Stromal cell of bone marrow (primary cell): Measurements from ENCODE around the gene CCDC184.
"Not testable (repeated sequence)": the region's sequence is repeated elsewhere in the genome, so short reads cannot be mapped to it uniquely, and the experiment has no call there.

Experiments used
- DNase-seq: peaks from one replicate; pipeline ENCODE4 v3.0.0-alpha.2; 2012; ENCODE audit warnings: low read depth

The CCDC184 gene

DNA sequence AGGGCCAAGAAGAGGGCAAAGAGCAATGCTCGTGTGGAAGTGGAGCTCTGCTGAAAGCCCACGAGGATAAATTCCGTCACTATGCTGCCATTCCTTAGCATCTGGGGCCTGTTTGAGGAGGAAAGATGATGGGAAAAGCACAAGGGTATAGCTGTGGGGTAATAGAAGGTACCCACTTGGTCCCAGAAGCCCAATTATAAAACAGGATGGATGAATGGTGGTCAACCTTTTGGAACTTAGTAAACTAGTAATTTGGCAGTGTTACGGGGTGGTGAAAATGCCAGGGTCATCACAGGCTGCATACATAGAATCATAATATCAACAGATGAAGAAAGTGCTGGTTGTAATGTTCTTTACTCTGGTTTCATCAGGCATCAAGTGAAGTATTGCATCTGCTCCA is 19.7 kb downstream of the CCDC184 start, which contains the start of gene OR10AD1:
OR10AD1 (minus strand) TSS at position 101 of the 400 bp plus-strand sequence; CDS start at position 101, 0 bp downstream.
- DNase-seq: no peak

DNA sequence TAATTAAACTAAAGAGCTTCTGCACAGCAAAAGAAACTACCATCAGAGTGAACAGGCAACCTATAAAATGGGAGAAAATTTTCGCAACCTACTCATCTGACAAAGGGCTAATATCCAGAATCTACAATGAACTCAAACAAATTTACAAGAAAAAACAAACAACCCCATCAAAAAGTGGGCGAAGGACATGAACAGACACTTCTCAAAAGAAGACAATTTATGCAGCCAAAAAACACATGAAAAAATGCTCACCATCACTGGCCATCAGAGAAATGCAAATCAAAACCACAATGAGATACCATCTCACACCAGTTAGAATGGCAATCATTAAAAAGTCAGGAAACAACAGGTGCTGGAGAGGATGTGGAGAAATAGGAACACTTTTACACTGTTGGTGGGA is 26.1 kb downstream of the CCDC184 start:
- DNase-seq: not testable (repeated sequence)

DNA sequence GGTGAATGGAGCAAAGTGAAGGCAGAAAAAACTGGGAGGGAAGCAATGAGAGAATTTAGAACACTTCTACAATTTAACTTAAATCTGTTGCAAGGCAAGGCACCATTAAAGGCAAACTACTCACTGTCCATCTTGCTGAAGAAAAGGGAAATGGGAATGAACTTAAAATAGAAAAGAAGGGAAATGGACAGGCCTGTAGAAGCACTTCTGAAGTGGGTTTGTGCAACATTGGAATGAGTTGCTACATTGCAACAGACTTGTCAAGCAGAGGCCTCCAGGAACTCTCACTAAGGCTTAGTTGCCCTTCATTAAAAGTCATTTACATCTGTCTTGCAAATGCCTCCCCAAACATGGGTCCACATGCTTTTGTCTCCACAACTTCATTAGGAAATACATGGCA is 33.3 kb downstream of the CCDC184 start:
- no peak for DNase-seq

DNA sequence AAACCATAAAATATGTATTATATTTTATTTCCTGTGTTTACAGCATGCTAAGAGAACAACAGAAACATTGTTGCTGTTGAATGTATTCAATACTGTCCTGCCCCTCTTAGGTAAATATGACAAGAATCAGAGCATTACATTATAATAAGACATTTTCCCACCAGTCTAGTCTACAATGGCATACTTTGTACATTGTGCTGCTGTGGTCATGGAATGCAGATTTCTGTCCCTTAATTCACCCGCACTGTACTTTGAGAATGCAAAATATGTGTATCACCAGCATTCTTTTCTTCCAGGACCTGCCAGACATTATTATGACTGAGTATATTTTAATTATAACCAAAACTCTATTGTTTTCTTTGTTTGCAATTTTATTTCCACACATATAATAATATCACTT is 36.2 kb downstream of the CCDC184 start:
- DNase-seq: no peak

DNA sequence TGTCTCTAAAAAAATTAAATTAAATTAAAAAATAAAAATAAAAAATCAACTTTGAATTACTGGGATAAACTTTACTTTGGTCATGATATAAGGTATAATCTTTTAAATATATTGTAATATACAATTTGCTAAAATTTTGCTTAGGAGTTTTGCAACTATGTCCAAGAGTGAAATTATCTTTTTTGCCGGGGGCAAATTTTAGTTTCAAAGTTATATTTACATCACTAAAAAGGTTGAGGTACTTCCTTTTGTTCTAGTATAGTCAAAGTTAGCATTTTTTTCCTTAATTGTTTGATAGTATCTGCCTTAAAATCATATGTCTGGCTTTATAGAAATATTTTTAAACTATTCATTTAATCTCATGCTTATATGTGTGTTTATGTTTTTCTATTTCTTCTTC is 37.3 kb downstream of the CCDC184 start:
- DNase-seq: no peak

DNA sequence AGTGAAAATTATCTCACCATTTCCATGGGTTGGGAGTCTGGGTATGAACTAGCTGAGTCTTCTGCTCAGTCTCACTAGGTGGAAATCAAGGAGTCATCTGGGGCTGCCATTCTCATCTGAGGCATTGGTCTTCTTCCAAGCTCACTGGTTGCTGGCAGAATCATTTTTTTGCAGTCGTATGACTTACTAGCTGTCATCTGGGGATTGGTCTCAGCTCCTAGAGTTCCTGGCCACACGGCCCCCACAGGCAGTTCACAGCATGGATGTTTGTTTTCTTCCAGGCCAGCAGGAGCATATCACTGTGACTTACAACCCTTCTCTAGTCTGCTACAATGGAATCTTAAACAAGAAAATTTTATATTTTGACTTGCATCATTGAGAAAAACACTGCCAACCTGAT is 38.2 kb downstream of the CCDC184 start:
- no peak for DNase-seq

DNA sequence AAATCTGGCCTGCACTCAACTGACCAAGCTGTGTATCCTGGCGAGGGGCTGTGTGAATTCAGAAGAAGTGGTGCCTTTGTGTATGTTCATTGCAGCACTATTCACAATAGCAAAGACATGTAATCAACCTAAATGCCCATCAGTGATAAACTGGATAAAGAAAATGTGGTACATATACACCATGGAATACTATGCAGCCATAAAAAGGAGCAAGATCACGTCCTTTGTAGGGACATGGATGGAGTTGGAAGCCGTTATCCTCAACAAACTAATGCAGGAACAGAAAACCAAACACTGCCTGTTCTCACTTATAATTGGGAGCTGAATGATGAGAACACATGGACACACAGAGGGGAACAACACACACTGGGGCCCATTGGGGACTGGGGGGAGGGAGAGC is 41.1 kb downstream of the CCDC184 start:
- not testable (repeated sequence) for DNase-seq

DNA sequence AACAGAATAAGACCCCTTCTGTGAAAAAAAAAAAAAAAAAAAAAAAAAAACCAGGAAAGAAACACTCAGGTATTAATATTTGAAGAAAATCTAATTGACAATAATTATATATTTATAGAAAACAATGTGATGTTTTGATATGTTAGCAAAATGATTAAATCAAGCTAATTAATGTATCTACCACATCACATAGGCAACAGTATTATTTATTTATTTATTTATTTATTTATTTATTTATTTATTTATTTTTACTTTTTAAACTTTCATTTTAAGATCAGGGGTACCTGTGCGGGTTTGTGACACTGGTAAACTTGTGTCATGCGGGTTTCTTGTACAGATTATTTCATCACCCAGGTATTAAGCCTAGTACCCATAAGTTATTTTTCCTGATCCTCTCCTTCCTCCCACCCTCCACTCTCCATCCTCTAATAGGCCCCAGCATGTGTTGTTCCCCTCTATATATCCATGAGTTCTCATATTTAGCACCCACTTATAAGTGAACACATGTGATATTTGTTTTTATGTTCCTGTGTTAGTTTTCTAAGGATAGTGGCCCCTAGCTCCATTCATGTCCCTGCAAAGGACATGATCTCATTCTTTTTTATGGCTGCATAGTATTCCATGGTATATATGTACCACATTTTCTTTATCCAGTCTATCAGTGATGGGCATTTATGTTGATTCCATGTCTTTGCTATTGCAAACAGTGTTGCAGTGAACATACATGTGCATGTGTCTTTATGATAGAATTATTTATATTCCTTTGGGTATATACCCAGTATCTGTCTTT is 47.9 kb downstream of the CCDC184 start:
- DNase-seq: not testable (repeated sequence)
